Measurements from ENCODE around the gene CPEB3.
"Not testable (repeated sequence)": the region's sequence is repeated elsewhere in the genome, so short reads cannot be mapped to it uniquely, and the experiment has no call there.

CPEB3 gene

GRCh38 chr10:92290837-92291615 is at the start of gene CPEB3, which contains the start of gene MARCHF5:
TSS of gene CPEB3 (minus strand) at chr10:92291078. CDS start at chr10:92240350, 50,728 bp downstream.
TSS of gene MARCHF5 (plus strand) at chr10:92291167. CDS start at chr10:92291495, 328 bp downstream.
- peak; percentile 86 for DNase-seq

DNA sequence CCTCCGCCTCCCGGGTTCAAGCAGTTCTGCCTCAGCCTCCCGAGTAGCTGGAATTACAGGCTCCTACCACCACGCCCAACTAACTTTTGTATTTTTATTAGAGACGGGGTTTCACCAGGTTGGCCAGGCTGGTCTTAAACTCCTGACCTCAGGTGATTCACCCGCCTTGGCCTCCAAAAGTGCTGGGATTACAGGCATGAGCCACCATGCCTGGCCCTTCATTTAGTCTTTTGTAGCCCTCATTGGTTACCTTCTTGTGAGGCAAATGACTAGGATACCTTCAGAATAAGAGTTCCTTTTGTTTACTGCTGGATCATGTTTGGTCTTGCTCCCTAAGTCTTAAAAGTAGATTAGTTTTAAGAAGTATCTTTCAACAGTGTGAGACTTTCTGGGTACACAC is 39.0 kb upstream of the CPEB3 start:
- DNase-seq, result not testable (repeated sequence)

GRCh38 chr10:92328993-92329392 is 38.1 kb upstream of the CPEB3 start:
- no peak for DNase-seq

DNA sequence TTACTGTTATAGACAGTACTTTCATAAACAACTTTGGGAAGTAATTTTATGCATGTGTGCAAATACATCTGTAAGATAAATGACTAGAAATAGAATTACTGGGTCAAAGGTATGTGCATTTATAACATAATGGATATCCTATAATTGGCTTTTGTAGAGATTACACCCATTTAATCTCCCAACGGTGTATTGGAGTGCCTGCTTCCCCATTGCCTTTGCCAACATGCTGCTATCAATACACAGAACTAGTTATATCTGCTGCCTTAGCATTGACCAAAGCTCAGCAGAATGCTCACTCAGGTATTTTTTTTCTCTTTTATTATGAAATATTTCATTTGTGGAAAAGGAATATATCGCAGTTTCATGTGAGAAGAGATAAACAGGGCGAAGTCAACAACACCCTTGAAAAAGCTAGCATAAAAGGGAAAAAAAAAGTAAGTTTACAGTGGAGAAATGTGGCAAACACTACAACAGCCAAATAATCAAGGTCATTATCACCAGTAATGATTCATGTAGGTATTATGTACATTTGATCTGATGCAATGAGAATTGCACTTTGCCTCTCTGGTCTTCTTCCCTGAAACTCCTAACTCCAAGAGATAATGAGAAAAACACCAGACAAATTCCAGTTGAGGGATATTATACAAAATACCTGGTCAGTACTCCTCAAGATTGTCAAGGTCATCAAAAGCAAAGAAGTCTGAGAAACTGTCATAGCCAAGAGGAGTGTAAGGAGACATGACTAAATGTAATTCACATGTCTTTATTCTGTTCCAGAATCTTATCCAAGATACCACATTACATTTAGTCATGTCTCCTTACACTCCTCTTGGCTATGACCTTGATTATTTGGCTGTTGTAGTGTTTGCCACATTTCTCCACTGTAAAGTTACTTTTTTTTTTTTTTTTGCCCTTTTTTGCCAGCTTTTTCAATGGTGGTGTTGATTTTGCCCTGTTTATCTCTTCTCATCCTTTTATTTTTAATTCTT is 36.9 kb upstream of the CPEB3 start:
- DNase-seq, result no peak

DNA sequence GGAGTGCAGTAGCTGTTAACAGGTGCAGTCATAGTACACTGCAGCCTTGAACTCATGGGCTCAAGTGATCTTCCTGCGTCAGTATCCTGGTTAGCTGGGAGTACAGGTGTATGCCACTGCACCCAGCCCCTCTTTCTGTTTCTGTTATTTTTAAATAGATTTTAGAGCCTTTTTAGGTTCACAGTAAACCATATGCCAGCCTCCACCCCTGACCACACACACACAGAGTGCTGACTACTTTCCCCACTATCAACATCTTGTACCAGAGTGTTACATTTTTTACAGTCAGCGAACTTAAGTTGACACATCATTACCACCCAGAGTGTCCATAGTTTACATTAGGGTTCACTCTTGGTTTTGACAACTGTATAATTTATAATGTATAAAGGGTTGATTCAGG is 32.2 kb upstream of the CPEB3 start:
- no peak for DNase-seq

DNA sequence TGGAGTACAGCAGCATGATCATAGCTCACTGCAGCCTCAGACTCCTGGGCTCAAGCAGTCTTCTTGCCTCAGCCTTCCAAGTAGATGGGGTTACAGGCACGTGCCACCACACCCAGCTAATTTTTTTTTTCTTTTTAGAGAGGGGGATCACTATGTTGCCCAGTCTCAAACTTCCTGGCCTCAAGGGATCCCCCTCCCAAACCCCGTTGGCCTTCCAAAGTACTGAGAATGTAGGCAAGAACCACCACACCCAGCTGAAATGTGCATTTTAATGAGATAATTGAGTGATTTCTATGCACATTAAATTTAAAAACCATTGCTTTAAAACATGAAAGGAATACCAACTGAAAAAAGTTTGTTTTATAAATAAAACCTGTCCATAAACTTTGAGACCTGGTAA is 25.7 kb upstream of the CPEB3 start:
- DNase-seq, result no peak

DNA sequence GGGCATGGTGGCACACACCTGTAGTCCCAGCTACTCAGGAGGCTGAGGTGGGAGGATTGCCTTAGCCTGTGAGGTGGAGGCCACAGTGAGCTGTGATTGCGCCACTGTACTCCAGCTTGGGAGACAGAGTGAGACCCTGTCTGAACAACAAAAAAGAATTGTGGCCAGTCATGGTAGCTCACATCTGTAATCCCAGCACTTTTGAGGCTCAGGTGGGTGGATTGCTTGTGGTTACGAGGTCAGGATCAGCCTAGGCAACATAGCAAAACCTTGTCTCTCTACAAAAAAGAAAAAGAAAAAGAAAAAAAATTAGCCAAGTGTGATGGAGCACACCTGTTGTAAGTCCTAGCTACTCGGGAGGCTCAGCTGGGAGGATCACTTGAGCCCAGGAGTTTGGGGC is 22.9 kb upstream of the CPEB3 start:
- no peak for DNase-seq

DNA sequence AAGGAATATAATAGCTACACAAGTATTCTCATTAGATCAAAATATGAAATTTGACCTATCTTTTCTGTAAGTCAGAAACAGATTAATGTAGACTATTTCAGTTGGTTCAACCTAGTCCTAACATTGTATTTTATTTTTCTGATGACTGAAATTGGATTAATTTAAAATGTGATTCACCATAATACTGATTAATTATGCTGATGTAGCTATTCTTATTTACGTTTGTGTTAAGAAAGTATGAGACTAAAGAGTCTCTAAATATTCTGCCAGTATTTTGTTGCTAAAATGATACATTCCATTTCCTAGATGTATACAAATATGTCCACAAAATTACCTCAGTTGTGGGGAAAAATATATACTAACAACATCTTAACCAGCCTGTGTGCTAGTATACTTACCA is 18.4 kb upstream of the CPEB3 start:
- no peak for DNase-seq

GRCh38 chr10:92305133-92306072 is 14.5 kb upstream of the CPEB3 start:
- no peak for DNase-seq

- DNase-seq, result no peak
These were observed 13.2 kb upstream of the CPEB3 start for GRCh38 chr10:92304061-92304460.

GRCh38 chr10:92303096-92303495 is 12.2 kb upstream of the CPEB3 start:
- no peak for DNase-seq

GRCh38 chr10:92298487-92298886 is 7.6 kb upstream of the CPEB3 start:
- DNase-seq, result no peak

GRCh38 chr10:92291921-92292845 is 1.3 kb upstream of the CPEB3 start:
- peak; percentile 3 for DNase-seq

GRCh38 chr10:92291616-92291865 is 663 bp upstream of the CPEB3 start:
- no peak for DNase-seq

DNA sequence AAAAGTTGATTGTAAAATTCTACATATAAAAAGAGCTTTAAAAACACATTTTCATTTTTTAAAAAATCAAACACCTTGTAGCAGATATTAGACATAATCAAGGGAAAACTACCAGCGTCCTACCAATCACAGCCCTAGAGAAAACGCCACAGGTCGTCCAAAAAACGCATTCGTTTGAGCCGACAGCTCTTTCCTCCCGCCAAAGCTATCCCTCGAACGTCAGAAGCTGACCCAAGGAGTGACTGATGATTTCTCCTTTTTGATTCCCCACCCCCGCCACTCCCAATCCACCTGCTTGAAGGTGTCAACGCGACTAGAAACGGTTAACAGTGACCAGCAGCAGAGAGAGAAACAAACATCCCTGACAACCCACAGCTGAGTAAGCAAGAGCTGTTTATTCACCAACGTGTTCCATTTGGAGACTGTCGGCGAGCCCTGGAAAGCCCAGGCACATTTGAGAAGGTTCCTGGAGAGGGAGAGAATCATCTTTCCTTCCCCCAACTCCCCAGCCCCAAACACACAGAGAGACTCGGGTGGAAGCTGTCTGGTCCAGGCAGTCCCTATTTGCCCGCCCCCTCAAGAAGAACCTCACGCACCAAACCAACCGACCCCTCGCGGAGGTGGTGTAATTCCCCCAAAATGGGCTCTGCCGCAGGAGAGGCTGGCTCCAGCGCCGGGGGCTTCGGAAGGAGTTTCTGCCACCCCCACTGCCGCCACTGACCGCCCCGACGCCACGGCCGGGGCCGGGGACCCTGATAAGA is 622 bp downstream of the CPEB3 start:
- DNase-seq, result peak; percentile 67

- DNase-seq, result no peak
These were observed 6.7 kb downstream of the CPEB3 start for GRCh38 chr10:92284112-92284704.

- DNase-seq, result no peak
These were observed 11.7 kb downstream of the CPEB3 start for GRCh38 chr10:92278996-92279696.

- DNase-seq, result no peak
These were observed 16.8 kb downstream of the CPEB3 start for GRCh38 chr10:92274071-92274470.

DNA sequence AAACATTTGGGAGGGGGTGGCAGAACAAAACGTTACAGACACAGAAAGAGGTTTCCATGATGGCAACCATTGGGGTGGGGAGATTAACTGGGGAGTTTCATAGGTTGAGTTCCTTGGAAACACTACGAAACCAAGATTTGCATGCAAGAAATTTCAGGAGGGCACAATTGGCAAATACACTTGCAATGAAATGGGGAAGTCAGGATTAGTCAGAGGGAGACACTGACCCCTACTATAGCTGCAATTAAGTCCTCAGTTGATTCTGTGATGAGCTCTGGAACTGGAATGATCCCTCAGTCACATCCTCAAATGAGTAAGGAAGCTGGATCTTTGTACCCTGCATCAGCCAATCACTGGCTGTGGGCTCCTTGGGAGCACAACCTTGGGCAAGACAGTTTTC is 22.1 kb downstream of the CPEB3 start:
- no peak for DNase-seq

DNA sequence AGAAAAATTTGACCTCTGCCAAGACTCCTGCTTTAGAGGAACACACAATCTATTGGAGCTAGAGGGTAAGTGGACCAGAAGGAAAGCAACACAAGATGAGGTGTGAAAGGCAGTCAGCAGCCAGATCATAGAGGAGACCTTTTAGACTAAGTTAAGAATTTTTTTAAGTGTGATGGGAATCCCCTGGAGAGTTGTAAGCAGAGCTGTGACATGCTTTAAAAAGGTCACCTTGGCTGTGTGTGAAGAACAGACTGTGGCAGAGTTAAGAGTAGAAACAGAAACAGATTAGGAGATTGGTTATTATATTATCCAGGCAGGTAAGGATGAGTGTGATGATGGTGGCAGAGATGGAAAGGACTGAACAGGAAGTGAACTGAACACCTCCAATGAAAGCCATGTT is 23.5 kb downstream of the CPEB3 start:
- DNase-seq, result no peak
